Measurements from ENCODE around the gene BACE1-AS.
"Not testable (repeated sequence)": the region's sequence is repeated elsewhere in the genome, so short reads cannot be mapped to it uniquely, and the experiment has no call there.

BACE1-AS gene

DNA sequence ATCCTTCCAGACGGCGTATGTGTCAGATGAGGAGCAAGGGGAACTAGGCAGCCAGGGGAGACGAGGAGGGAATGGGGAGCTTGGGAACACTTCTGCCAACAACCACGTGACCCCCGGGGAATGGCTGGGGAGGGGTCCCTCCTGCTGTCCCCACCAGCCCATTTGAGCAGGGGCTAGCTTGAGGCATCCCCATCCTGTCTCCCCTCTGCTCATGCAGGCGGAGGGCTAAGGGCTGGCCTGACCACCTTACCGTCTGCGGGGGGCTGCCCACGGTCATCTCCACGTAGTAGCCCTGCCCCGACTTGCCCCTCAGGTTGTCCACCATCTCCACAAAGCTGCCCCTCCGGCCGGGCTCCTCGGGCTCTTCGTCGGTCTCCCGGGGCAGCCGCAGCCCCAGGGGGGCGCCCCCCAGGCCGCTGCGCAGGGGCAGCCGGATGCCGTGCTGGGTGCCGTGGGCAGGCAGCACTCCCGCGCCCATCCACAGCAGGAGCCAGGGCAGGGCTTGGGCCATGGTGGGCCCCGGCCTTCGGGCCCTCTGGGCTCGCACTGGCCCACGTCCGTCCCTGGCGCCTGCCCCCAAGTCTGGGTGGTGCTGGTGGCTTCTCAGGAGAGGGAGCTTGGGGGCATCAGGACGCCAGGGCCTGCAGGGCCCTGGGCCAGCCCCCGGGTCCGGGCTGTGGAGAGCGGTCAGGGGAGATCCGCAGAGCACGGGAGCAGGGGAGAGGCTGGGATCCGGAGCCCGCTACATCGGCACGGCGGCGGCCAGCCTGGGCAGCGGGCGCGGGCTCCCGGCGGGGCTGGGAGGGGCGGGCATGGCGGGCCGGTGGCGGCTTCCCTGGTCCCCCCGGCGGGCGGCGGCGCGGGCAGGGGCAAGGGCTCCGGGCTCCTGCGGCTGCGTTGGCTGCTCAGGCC, 24.4 kb downstream of the BACE1-AS start:
- H3K4me3 ChIP-seq (ENCODE audit: low read depth, low read length): peak overlapping the region; percentile 83
- DNase-seq (ENCODE audit: low read depth): no peak

DNA sequence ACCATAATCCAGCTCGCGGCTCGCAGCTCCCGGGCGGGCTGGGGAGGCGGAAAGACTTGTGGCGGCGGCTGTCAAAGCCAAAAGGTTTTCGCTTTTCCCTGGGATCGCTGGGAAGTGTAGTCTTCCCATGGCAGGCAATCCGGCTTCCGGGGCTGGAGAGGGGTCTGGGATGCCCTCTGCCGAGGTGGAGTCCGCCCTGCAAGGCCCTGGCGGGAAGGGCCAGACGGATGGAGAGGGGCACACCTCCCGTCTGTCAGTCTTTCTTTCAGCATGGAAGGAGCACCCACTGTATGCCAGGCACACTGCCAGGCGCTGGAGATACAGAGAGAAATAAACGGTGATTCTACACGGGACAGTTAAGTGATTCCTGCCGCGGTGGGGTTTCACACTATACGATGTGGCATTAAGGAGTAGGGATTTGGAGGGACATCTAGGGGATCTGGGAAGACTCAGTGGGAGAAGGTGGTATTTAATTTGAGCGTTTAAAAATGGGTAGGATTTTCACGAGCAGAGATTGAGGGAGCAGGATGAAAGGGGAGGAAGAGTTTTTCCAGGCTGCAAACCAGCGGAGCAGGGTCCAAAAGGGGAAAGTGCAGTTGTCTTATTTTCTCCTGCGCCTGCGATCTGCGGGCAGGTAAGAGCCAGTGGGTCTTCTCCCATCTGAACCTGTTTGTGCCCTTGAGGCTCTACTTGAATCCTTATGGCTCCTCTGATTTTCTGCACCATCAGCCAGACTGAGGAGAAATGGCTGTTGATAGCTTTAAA, 25.2 kb downstream of the BACE1-AS start, which contains the start of gene BACE1:
BACE1 (minus strand) TSS at position 60 of the 765 bp plus-strand sequence. CDS start 461 bp downstream, outside the sequence.
- H3K4me3 ChIP-seq (ENCODE audit: low read depth, low read length): peak within 1 kb of the TSS; percentile 83
- peak; percentile 46 for DNase-seq (ENCODE audit: low read depth)

DNA sequence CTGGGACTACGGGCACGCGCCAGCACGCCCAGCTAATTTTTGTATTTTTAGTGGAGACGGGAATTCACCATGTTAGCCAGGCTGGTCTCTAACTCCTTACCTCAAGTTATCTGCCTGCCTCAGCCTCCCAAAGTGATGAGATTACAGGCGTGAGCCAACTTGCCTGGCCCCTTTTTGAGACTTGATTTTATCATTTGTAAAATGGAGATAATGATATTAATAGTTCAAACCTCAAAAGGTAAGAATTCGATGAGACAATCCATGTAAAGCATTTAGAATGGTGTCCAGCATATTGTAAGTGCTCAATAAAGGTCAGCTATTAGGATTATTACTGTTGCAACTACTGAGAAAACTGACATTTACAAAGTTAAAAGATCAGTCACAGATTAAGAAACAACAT, 27.6 kb downstream of the BACE1-AS start:
- DNase-seq (ENCODE audit: low read depth): no peak
- no peak overlapping the region for H3K4me3 ChIP-seq (ENCODE audit: low read depth, low read length)

DNA sequence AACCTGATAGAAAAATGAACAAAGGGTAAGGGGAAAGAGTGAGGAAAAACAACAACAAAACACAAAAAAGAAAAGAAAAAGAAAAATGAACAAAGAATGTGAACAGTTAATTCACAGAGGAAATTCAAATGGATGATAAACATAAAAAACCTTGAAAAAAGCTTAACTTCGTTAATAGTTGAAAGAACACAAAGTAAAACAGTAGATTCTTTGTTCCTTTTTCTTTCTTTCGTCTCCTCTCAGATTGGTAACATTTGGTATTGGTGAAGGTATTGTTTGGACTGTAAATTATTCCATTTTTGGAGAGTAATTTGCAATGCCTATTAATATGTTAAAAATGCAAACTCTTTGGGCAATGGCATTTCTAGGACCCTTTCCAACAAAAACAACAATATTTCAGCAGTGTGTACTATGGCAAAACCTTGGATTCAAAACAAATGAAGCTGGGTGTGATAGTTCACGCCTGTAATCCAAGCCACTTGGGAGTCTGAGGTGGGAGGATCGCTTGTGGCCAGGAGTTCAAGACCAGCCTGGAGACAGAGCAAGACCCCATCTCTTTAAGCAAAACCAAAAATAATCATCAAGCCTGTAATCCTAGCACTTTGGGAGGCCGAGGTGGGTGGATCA, 28.2 kb downstream of the BACE1-AS start:
- H3K4me3 ChIP-seq (ENCODE audit: low read depth, low read length): no peak overlapping the region
- no peak for DNase-seq (ENCODE audit: low read depth)

DNA sequence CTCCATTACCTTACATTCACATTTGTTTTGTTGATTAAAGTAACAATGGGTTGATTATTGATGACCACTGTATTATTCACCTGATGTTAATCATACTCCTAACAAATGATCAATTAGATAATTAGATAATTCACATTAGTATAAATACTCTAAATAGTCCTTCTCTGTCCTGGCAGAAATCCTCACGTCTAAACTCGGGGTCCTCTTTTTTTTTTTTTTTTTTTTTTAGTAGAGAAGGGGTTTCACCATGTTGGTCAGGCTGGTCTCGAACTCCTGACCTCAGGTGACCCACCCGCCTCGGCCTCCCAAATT, 36.1 kb downstream of the BACE1-AS start:
- not testable (repeated sequence) for DNase-seq (ENCODE audit: low read depth)
- H3K4me3 ChIP-seq (ENCODE audit: low read depth, low read length): peak overlapping the region; percentile 84

DNA sequence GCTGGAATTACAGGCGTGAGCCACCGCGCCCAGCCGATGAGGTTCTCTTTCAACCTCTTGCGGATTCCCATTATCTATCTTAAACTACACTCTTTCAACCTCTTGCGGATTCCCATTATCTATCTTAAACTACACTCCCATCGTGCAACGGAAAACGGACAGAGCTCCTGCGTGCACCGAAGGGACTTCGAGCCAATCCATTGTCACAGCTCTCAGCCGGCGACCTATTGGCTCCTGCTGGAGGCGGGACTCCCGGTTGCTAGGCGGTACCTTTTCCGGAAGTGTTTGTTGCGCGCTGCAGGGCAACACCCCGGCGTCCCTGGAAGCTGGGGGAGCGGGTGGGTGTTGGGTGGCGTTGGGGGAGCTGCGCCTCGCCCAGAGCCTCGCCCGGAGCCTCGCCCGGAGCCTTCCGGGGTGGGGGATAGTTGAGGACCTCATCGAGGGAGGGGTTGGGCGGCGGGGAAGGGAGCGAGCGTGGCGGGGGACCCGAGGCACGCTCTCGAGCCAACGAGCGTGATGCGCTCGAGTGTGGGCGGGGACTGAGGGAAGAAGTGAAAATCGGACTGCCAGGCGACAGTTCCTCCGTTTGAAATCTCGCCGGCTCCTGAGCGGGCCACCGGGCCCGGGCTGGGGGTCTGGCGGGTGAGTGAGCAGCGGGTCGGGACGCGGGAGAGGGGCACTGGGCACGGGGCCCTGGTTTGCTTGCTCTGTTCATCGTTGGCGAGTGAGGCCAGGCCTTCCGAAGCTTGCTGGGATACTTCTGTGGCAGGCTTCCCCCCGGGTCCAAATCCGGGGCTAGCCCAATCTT, 36.6 kb downstream of the BACE1-AS start, which contains the start of gene CEP164:
CEP164 (plus strand) TSS at position 288 of the 808 bp plus-strand sequence. CDS start 10,733 bp downstream, outside the sequence.
- H3K4me3 ChIP-seq (ENCODE audit: low read depth, low read length): peak within 1 kb of the TSS; percentile 84
- peak; percentile 88 for DNase-seq (ENCODE audit: low read depth)

DNA sequence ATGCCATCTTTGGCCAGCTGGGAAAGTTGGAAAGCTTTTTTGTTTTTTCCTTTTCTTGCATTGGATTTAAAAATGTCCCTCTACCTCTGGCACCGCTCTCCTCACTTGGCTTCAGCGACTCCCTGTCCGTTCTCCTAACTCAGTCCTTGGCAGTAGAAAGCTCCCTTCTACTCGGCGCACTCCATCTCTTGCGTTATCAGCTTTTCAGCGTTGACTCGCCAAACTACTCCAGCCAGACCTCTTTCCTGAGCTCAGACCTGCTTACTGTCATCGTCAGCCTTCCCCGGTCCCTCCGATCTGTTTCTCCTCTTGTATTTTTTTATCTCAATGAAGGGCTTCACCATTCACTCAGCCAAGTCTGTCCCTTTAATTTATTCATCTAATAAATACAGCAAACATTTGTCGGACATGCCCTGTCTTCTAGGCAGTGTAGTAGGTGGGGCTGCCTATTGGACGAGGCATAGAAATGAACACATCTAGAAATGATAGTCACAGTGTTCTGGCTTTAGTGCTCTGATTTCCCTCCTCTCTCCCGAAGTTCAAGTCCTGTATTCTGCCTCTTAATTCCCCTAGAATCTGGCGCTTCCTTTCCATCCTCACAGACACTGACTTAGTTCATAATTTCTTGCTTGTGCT, 37.3 kb downstream of the BACE1-AS start:
- no peak for DNase-seq (ENCODE audit: low read depth)
- H3K4me3 ChIP-seq (ENCODE audit: low read depth, low read length): peak overlapping the region; percentile 84

DNA sequence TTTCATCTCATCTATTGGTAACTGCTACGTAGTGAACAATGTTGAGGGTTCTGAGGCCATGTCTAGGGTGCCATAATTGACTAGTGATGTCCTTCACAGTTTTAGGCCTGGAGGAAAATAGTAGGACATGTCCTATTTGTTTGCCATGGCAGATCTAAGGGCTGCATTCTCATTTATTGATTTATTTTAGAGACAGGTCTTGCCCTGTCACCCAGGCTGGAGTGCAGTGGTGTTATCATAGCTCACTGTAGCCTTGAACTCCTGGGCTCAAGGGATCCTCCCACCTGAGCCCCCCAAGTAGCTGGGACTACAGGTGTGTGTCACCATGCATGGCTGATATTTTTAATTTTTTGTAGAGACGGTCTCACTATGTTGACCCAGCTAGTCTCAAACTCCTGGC, 41.7 kb downstream of the BACE1-AS start:
- no peak overlapping the region for H3K4me3 ChIP-seq (ENCODE audit: low read depth, low read length)

DNA sequence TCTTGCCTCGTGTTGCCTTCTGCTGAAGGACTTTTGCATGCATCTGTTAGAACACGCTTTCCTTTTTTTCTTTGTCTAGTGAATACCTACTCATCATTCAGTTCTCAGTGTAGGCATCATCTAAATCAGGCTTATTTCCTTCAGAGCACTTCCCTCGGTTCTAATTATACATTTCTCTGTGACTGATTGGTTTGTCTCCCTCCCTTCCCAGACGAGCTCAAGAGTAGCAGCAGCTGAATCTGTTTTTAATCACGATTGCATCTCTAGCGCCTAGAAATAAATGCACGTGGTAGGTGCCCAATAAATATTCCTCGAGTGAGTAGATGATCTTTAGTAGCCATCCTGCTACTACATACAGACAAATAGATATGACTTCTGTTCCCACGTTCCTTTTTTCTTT, 42.8 kb downstream of the BACE1-AS start:
- no peak overlapping the region for H3K4me3 ChIP-seq (ENCODE audit: low read depth, low read length)
- DNase-seq (ENCODE audit: low read depth): no peak

More for the DNA sequence above, 41.7 kb downstream of the BACE1-AS start:
- no peak for DNase-seq (ENCODE audit: low read depth)

DNA sequence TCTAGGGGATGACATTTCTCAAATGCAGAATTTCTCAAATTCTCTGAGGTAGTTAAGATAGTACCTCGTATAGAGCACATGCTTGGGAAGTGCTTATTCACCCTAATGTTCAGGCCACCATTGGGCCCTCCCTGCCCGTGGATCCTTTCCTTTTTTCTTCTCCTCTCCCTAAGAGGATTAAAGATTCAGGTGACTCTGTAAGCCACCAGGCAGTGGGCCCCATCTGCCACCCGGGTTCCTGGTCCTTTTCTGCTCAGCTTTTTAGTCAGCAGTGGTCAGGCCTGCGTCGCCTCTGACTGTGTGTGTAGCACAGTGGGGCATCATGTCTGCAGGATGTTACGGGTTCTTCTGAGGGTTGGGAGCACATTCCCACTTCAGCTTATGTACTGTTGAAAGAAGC, 43.8 kb downstream of the BACE1-AS start:
- no peak overlapping the region for H3K4me3 ChIP-seq (ENCODE audit: low read depth, low read length)
- no peak for DNase-seq (ENCODE audit: low read depth)

DNA sequence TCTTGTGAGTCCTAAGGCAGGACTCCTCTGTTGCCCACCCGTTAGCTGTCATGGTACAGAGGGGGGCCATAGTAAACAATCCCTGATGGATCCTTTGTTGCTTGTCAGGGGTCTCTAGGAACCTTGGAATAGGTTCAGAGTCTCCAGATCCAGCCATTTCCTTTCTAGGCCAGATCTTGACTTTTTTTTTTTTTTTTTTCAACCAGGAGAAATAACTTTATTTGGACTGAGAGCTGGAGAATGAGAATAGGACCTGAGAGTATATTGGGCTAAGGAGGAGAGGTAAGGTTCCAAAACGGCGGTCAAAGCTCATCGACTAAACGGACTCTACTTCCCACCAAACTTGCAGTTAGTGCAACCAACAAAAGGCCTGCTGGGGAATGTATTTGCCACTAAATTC, 44.3 kb downstream of the BACE1-AS start:
- H3K4me3 ChIP-seq (ENCODE audit: low read depth, low read length): no peak overlapping the region
- DNase-seq (ENCODE audit: low read depth): no peak

DNA sequence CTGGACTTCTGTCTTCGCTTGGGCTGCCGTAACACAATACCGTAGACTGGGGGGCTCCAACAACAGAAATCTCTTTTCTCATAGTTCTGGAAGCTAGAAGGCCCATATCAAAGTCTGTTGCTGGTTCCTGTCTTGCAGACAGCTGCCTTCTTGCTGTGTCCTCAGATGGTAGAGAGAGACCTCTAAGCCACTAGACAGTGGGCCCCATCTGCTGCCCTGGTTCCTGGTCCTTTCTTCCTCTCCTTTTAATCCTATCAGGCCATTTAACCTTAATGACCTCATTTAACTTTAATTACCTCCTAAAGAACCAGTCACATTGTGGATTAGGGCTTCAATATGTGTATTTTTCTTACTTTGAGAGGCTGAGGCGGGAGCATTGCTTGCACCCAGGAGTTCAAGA, 45.9 kb downstream of the BACE1-AS start:
- no peak for DNase-seq (ENCODE audit: low read depth)

More for the DNA sequence above, 45.9 kb downstream of the BACE1-AS start:
- no peak overlapping the region for H3K4me3 ChIP-seq (ENCODE audit: low read depth, low read length)

Data from skeletal muscle cell (primary cell).